Hypothalamus (tissue), 51 donors: ENCODE data around the gene SSBP1.
"Not testable (repeated sequence)": the region's sequence is repeated elsewhere in the genome, so short reads cannot be mapped to it uniquely, and the experiment has no call there.

Source experiments
- DNase-seq, 51 donors: peaks; one replicate each; lab custom pipeline; 2025; lab: John Stamatoyannopoulos, UW

SSBP1 gene, protein sequence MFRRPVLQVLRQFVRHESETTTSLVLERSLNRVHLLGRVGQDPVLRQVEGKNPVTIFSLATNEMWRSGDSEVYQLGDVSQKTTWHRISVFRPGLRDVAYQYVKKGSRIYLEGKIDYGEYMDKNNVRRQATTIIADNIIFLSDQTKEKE

DNA sequence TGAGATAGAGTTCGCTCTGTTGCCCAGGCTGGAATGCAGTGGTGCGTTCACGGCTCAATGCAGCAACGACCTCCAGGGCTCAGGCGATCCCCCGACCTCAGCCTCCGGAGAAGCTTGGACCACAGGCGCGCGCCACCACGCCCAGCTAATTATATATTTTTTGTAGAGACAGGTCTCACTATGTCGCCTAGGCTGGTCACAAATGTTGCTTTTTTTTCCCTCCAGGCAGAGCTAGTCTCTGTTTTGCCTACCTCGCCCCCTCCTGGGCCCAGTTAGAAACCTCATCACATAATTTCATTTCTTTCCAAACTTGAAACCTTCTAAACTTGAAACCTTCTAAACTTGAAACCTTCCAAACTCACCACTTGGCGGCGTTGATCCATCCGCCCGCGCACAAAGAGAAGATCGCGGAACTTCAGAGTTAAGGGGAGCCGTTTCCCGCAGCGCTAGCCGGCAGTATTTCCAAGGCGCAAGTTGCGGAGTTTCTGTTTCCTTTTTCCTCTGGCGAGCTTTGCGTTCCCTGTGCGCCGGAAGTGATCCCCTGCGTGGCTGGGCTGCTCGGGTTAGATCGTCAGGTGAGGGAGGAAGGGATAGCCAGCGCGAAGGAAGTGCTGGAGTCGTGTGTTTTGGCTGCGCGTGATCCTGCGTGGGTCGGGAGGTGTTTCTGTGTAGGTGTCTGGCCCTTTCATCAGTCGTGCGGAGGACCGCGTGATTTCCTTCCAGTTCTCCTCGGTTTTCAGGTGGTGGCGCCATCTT lies at the start of gene SSBP1:
Gene SSBP1, plus strand, starts transcription at position 523 of the 756 bp plus-strand sequence. CDS start 809 bp downstream, outside the sequence.
- peak; percentile 45 to 95 (median 84) for DNase-seq

- not testable (repeated sequence) for DNase-seq
Observed at GRCh38 chr7:141689072-141689825, 48.9 kb upstream of the SSBP1 start.

DNA sequence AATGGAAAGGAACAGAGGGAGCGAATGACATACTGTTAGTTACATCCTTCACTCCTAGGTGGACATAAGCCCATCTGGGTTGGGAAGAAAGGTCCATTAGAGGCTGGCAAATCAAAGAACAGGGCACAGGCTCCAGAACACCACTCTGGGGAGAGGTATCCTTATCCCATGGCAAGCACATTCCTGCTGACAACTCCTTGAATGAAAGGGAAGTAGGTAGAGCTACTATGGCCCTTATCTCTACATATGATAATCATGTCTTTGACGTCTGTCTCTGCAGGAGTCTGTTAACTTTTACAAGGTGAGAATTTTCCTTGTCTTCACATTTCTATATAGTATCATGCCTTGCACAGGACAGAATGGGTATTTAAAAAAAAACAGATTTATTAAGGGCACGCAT lies 46.6 kb upstream of the SSBP1 start:
- DNase-seq = no peak

DNA sequence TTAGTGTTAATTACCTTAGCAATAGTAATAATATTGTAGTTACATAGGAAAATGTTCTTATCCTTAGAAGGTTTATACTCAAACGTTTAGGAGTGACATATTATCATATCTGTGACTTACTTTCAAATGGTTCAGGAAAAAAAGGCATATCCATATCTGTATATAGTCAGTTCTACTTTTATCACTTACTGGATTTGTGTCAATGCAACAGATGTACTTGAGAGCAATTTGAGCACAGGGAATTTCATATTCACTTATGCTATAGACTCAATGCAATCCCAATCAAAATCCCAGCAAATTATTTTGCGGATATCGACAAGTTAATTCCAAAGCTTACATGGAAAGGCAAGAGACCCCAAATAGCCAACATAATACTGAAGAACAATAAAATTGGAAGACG lies 46.2 kb upstream of the SSBP1 start:
- no peak for DNase-seq

- DNase-seq = no peak
Observed at GRCh38 chr7:141693082-141693481, 45.1 kb upstream of the SSBP1 start.

GRCh38 chr7:141695803-141696289 lies 42.3 kb upstream of the SSBP1 start:
- no peak for DNase-seq

DNA sequence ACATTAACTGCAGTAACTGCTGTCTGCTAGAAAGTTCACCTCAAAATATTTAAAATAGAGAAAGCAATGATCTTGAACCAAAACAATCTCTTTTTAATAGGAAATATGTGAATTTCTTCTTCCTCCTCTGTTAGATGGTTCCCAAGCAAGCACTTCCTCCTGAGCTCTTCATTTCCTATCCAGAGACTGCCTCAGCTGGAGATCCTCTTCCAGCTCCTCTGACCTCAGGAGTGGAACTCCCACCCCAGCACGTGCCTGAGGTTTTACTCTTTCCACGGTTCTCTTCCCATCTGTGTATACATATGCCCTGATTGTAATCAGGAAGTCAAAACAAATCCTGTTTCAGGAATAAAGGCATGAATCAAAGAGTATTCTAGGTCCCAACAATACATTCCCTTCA lies 41.8 kb upstream of the SSBP1 start:
- no peak for DNase-seq

- DNase-seq = peak in 29 of 51 donors; percentile 10 to 74 (median 48)
Observed at GRCh38 chr7:141697211-141697871, 40.8 kb upstream of the SSBP1 start.

- DNase-seq = peak in 2 of 51 donors; percentile 41 to 48
Observed at GRCh38 chr7:141698247-141699015, 39.7 kb upstream of the SSBP1 start.

DNA sequence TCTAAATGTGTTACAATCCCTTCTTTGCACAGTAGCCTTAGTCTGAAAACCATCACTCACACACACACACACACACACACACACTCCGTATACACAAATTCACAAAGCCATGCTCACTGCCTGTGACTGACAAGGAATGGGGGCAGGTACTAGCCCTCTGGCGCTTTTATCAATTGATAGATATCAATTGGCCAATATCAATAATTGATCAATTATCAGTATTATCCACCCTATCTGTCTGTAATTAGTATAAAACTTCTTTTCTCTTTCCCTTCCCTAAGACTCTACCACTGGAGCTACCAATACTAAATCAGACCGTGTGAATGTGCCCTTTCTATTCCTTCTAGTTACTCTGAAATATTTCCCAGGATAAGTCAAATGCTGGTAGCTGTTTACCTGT lies 38.3 kb upstream of the SSBP1 start:
- no peak for DNase-seq

GRCh38 chr7:141700296-141700847 lies 37.8 kb upstream of the SSBP1 start:
- DNase-seq = peak in 2 of 51 donors; percentile 47 to 51

- DNase-seq = peak in 6 of 51 donors; percentile 22 to 64 (median 53)
Observed at GRCh38 chr7:141700848-141701371, 37.2 kb upstream of the SSBP1 start.

- DNase-seq = peak in 31 of 51 donors; percentile 9 to 67 (median 42)
Observed at GRCh38 chr7:141701489-141702046, 36.6 kb upstream of the SSBP1 start.

GRCh38 chr7:141702047-141702567 lies 36.1 kb upstream of the SSBP1 start, which contains the start of gene DENND11:
Gene DENND11, minus strand, starts transcription at chr7:141702166. Its CDS starts 13 bp downstream, at chr7:141702153.
- DNase-seq = peak in 27 of 51 donors; percentile 5 to 71 (median 42)

GRCh38 chr7:141702892-141703291 lies 35.3 kb upstream of the SSBP1 start:
- no peak for DNase-seq

GRCh38 chr7:141704112-141704511 lies 34.0 kb upstream of the SSBP1 start:
- DNase-seq = no peak

DNA sequence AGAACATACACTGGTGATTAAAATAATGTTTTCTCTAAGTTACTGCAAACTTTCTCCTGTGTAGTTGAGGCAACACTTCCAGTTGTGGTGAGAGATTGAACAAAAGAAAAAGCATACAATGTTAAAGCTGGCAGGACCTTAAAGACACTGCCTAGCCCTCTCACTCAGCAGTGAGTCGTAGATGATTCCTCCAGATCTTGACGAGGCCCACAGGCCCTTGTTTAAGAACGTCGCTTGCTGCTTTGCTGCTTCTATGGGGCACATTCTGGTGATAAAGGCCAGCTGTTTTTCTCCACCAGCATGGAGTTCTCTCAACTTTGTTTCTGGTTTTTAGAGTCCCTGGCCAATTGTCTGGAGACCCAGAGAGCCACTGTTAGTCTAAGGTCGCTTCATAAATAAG lies 33.4 kb upstream of the SSBP1 start:
- DNase-seq = no peak

DNA sequence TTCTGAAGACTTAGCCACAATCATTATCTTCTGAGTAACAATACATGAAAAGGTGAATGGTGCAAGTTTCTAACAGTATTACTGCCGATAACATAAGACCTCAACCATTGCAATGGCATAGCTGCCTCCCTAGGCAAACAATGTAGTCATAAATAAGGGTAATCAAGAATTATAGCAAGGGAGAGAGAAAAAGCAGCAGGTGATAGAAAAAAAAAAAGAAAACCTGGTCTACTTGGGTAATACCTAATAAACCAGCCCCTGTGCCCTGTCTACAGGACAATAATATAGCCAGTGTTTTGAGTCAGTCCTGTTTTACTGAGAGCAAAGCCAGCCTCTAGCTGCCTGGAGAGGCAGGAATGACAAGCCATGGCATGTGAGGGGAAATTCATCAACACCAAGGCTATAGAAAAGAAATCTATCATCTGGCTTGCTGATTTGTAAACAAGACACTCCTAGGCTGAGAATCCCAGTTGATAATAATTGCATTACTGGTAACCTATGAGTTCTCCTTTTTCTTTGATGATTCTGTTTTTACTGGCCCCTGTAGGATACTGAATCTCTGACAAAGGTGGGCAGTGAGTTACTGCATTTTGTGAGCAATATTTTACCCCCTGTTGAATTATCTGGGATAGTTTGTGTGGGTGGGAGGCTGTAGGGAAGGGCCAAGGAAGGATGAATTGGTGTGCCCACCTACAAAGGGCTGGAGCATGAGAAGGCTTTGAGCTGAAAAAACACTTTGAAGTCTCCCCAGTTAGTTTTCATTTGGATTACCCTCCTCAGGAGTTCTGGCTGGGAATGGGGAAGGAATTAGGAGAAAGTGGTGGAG lies 31.7 kb upstream of the SSBP1 start:
- no peak for DNase-seq
